ENCODE measurements around the gene PDK1. TPM values are rescaled to one million over a fixed set of nuclear protein-coding genes. Genes with fewer than 3 reads are reported as not detected.
A peak's percentile ranks its signal among the peaks of the same experiment; 100 is the strongest.

Gene PDK1
- total RNA-seq, 1 donor: 26.8 TPM

DNA sequence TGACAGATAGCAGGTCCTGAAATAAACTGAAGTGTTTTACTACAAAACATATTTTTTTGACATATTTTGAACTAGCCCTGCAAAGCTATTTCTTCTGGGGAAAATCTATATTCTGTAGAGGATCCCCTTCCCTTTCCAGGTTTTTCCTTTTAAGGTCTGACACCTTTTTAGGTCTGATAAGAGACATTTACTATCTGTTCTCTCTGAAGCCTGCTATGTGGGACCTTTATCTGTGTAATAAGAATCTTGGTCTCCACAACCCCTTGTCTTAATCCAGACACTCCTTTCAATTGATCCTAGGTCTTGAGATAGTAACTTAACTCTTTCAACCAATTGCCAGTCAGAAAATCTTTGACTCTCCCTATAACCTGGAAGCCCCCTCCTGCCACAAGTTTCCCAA is 5.5 kb upstream of the PDK1 start:
- H3K4me3 ChIP-seq (ENCODE audit: insufficient read depth, low read length): no peak overlapping the region
- no peak for DNase-seq (ENCODE audit: insufficient read length, low spot score, missing footprints)
- no peak overlapping the region for H2AFZ ChIP-seq (ENCODE audit: low read length)
- TF ChIP-seq, protein P1, sequence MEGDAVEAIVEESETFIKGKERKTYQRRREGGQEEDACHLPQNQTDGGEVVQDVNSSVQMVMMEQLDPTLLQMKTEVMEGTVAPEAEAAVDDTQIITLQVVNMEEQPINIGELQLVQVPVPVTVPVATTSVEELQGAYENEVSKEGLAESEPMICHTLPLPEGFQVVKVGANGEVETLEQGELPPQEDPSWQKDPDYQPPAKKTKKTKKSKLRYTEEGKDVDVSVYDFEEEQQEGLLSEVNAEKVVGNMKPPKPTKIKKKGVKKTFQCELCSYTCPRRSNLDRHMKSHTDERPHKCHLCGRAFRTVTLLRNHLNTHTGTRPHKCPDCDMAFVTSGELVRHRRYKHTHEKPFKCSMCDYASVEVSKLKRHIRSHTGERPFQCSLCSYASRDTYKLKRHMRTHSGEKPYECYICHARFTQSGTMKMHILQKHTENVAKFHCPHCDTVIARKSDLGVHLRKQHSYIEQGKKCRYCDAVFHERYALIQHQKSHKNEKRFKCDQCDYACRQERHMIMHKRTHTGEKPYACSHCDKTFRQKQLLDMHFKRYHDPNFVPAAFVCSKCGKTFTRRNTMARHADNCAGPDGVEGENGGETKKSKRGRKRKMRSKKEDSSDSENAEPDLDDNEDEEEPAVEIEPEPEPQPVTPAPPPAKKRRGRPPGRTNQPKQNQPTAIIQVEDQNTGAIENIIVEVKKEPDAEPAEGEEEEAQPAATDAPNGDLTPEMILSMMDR (IDR thresholded peaks at IDR 0.05; ENCODE audit: extremely low read depth, low read depth, low read length): no peak
- H3K4me2 ChIP-seq (ENCODE audit: insufficient read depth, low read length): no peak overlapping the region
- H3K27me3 ChIP-seq (ENCODE audit: insufficient read depth, low read length): no peaks in the 10 kb centered on the region
- H3K79me2 ChIP-seq (ENCODE audit: insufficient read depth, low read length): no peaks in the 10 kb centered on the region
- H3K36me3 ChIP-seq (ENCODE audit: insufficient read depth, low read length): no peaks in the 10 kb centered on the region
- no peak overlapping the region for H3K27ac ChIP-seq (ENCODE audit: low read depth, low read length)
- no peaks in the 10 kb centered on the region for H4K20me1 ChIP-seq (ENCODE audit: insufficient read depth, low read length)
- peaks cover 17% of the 10 kb centered on the region for H3K4me1 ChIP-seq (ENCODE audit: insufficient read depth, low read length)
- H3K9me3 ChIP-seq (ENCODE audit: low read depth, low read length): no peaks in the 10 kb centered on the region

DNA sequence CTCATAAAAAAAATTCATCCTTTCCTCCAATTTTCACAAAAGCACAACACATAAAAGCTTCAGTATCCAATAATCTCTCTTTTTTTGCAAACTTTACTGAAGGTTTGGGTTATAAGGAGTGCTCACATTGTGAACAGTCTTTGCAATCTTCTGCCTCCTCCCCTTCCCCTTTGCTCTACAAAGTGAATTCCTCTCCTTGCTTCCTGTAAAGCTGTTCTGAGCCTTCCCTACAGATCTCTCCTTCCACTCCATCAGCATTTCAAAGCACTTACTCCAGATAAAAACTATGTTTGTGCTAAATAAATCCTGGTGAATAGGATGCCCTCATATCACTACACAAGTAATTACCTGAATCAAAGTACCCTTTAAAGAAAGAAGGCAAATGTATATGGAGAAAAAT is 4.6 kb upstream of the PDK1 start:
- Histone ChIP-seq H3K4me2 (ENCODE audit: insufficient read depth, low read length) (no peak overlapping the region), H3K27me3 (ENCODE audit: insufficient read depth, low read length) (no peaks in the 10 kb centered on the region), H2AFZ (ENCODE audit: low read length) (peak overlapping the region; percentile 1), H3K36me3 (ENCODE audit: insufficient read depth, low read length) (no peaks in the 10 kb centered on the region), H3K4me1 (ENCODE audit: insufficient read depth, low read length) (peaks cover 17% of the 10 kb centered on the region), H3K4me3 (ENCODE audit: insufficient read depth, low read length) (no peak overlapping the region), H3K79me2 (ENCODE audit: insufficient read depth, low read length) (no peaks in the 10 kb centered on the region), H3K27ac (ENCODE audit: low read depth, low read length) (no peak overlapping the region), H3K9me3 (ENCODE audit: low read depth, low read length) (no peaks in the 10 kb centered on the region), H4K20me1 (ENCODE audit: insufficient read depth, low read length) (no peaks in the 10 kb centered on the region)
- no peak for DNase-seq (ENCODE audit: insufficient read length, low spot score, missing footprints)
- TF ChIP-seq, protein P1 (IDR thresholded peaks at IDR 0.05; ENCODE audit: extremely low read depth, low read depth, low read length): no peak

DNA sequence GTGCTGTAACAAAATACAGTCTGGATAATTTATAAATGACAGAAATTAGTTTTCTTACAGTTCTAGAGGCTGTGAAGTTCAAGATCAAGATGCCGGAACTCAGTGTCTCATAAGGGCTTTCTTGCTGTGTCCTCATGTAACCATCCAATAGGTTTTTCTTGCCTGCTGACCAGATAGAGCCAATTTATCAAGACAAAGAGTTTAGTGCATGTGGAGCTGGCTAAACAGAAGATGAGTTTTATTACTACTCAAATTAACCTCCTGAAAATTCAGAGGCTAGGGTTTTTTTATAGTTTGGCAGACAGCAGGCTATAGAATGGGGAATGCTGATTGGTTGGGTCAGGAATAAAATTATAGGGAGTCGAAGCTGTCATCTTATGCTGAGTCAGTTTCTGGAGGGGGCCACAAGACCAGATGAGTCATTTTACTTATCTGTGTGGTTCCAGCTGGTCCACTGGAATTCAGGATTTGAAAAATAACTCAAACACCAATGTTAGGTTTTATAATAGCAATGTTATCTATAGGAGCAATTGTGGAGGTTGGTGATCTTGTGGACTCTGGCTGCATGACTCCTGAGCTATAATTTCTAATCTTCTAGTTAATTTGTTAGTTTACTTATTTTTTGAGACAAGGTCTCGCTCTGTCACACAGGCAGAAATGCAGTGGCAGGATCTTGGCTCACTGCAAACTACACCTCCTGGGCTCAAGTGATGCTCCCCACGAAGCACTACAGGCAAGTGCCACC is 3.2 kb upstream of the PDK1 start:
- H3K79me2 ChIP-seq (ENCODE audit: insufficient read depth, low read length): peaks cover 14% of the 10 kb centered on the region
- H2AFZ ChIP-seq (ENCODE audit: low read length): no peak overlapping the region
- H3K27me3 ChIP-seq (ENCODE audit: insufficient read depth, low read length): no peaks in the 10 kb centered on the region
- H3K4me3 ChIP-seq (ENCODE audit: insufficient read depth, low read length): no peak overlapping the region
- peaks cover 8% of the 10 kb centered on the region for H4K20me1 ChIP-seq (ENCODE audit: insufficient read depth, low read length)
- H3K4me2 ChIP-seq (ENCODE audit: insufficient read depth, low read length): peak overlapping the region; percentile 53
- no peaks in the 10 kb centered on the region for H3K9me3 ChIP-seq (ENCODE audit: low read depth, low read length)
- H3K4me1 ChIP-seq (ENCODE audit: insufficient read depth, low read length): peaks cover 27% of the 10 kb centered on the region
- peak; percentile 95 for DNase-seq (ENCODE audit: insufficient read length, low spot score, missing footprints)
- TF ChIP-seq, protein P1 (IDR thresholded peaks at IDR 0.05; ENCODE audit: extremely low read depth, low read depth, low read length): no peak
- no peaks in the 10 kb centered on the region for H3K36me3 ChIP-seq (ENCODE audit: insufficient read depth, low read length)
- H3K27ac ChIP-seq (ENCODE audit: low read depth, low read length): peak overlapping the region; percentile 40

DNA sequence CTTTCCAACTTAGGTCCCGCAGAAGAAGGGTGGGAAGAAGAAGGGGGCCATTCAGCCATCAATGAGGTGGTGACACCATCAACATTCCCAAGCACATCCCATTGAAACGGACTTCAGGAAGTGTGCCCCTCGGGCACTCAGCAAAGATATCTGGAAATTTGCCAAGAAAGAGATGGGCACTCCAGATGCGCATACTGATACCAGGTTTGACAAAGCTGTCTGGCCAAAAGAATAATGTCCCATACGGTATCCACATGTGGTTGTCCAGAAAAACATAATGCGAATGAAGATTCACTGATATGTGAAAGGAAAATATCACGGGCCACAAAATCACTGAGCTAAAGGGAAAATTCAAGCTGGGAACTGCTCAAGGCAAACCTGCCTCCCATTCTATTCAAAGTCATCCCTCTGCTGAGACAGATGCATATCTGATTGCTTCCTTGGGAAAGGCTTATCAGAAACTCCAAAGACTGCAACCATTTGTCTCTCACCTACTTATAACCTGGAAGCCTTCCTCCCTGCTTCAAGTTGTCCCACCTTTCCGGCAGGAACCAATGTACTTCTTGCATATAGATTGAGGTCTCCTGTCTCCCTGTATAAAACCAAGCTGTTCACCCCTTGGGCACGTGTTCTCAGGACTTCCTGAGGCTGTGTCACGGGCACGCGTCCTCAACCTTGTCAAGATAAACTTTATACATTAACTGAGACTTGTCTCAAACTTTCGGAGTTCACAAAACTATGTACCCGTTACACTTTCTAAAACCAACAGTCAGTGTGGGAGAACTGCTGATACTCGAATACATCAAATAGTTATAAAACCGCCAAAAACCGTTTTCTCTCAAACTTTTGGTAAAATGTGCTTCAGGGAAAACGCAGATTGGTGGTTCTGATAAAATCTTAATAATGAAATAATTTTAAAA is 1.3 kb upstream of the PDK1 start:
- Histone ChIP-seq H2AFZ (ENCODE audit: low read length) (peak overlapping the region; percentile 99), H3K4me3 (ENCODE audit: insufficient read depth, low read length) (peak overlapping the region; percentile 89)
- TF ChIP-seq, protein P1 (IDR thresholded peaks at IDR 0.05; ENCODE audit: extremely low read depth, low read depth, low read length): no peak

More for the DNA sequence above, 1.3 kb upstream of the PDK1 start:
- H3K4me1 ChIP-seq (ENCODE audit: insufficient read depth, low read length): peaks cover 27% of the 10 kb centered on the region
- H3K4me2 ChIP-seq (ENCODE audit: insufficient read depth, low read length): peak overlapping the region; percentile 91
- H3K27ac ChIP-seq (ENCODE audit: low read depth, low read length): peak overlapping the region; percentile 84
- no peaks in the 10 kb centered on the region for H3K36me3 ChIP-seq (ENCODE audit: insufficient read depth, low read length)
- H3K27me3 ChIP-seq (ENCODE audit: insufficient read depth, low read length): no peaks in the 10 kb centered on the region
- DNase-seq (ENCODE audit: insufficient read length, low spot score, missing footprints): peak; percentile 80
- H3K9me3 ChIP-seq (ENCODE audit: low read depth, low read length): no peaks in the 10 kb centered on the region
- H3K79me2 ChIP-seq (ENCODE audit: insufficient read depth, low read length): peaks cover 22% of the 10 kb centered on the region
- H4K20me1 ChIP-seq (ENCODE audit: insufficient read depth, low read length): peaks cover 10% of the 10 kb centered on the region
